ENCODE measurements around the gene SP9. TPM values are rescaled to one million over a fixed set of nuclear protein-coding genes. Genes with fewer than 3 reads are reported as not detected.

Gene SP9
- total RNA-seq, 2 donors from 2014 or later, result not detected

Other genes starting within 250 kb of the SP9 start
- 10 to 100 TPM; 59.2 to 67.2 TPM for gene OLA1, start 86.4 kb upstream of the SP9 start, total RNA-seq
- 10 to 100 TPM; 25.7 to 26.7 TPM for gene SCRN3, start 60.8 kb downstream of the SP9 start, total RNA-seq
- 1 to 10 TPM; 2.3 to 4.1 TPM for gene GPR155, start 152.1 kb downstream of the SP9 start, total RNA-seq

Measured in left colon (tissue), 2 donors.